Lung (tissue), 13 donors: ENCODE measurements around the gene BRME1. TPM values are rescaled to one million over a fixed set of nuclear protein-coding genes. Genes with fewer than 3 reads are reported as not detected.

Experiments used
- ATAC-seq: fragments of 200-7000 bp; cut with Tn5 transposase; one replicate; pipeline ENCODE4 v1.9.1; 2020; ENCODE audit warnings: moderate number of reproducible peaks; ENCODE audit not compliant: insufficient read depth, low FRiP score
- DNase-seq, 3 donors: peaks; one replicate each; pipeline ENCODE4 v3.0.0-alpha.2; 2013 to 2017
- H3K27ac ChIP-seq, 2 donors: one replicate each; pipeline ENCODE4 v1.5.1; 2013; ENCODE audit warnings: mild to moderate bottlenecking in 2 of 2, moderate library complexity in 2 of 2, control low read depth in 1 of 2, inconsistent platforms in 1 of 2, low read depth in 1 of 2, low read length in 1 of 2
- H3K27me3 ChIP-seq, 3 donors: one replicate each; pipeline ENCODE4 v1.5.1; 2013; ENCODE audit warnings: low read length in 2 of 3; ENCODE audit not compliant: control insufficient read depth in 3 of 3, insufficient read depth in 3 of 3
- H3K36me3 ChIP-seq, 4 donors: one replicate each; pipeline ENCODE4 v1.5.1; 2013; ENCODE audit warnings: low read length in 4 of 4, mild to moderate bottlenecking in 1 of 4, moderate library complexity in 1 of 4; ENCODE audit not compliant: control insufficient read depth in 4 of 4, insufficient read depth in 4 of 4
- H3K4me1 ChIP-seq, 5 donors: one replicate each; pipeline ENCODE4 v1.5.1; 2013; ENCODE audit warnings: low read length in 5 of 5, mild to moderate bottlenecking in 2 of 5, moderate library complexity in 1 of 5; ENCODE audit not compliant: control insufficient read depth in 5 of 5, insufficient read depth in 5 of 5
- H3K4me3 ChIP-seq: one replicate; pipeline ENCODE4 v1.5.1; 2013; ENCODE audit warnings: mild to moderate bottlenecking, control low read depth, moderate library complexity
- H3K9ac ChIP-seq, 2 donors: one replicate each; pipeline ENCODE4 v1.5.1; 2013; ENCODE audit warnings: low read length in 2 of 2, control low read depth in 1 of 2; ENCODE audit not compliant: insufficient read depth in 1 of 2
- H3K9me3 ChIP-seq, 4 donors: one replicate each; pipeline ENCODE4 v1.5.1; 2013; ENCODE audit warnings: low read length in 3 of 4, mild to moderate bottlenecking in 1 of 4, moderate library complexity in 1 of 4; ENCODE audit not compliant: control insufficient read depth in 4 of 4, insufficient read depth in 3 of 4
- WGBS, 2 donors: extraction: QIAGEN DNeasy Blood & Tissue Kit; methylation state at CpG; one replicate each; pipeline ENCODE4 v1.1.7; 2013; 5-methylcytosine and 5-hydroxymethylcytosine counted together
- polyA plus RNA-seq, 2 donors: library from polyadenylated mRNA; stranded (reverse); fragments of 200-250 nt; gene quantifications; one replicate each; pipeline ENCODE4 v1.2.1, GENCODE V29; 2013
- small RNA-seq: library from RNA; depleted of rRNA; stranded (forward); fragments of <200 nt; gene quantifications from one replicate; pipeline ENCODE3, GENCODE V24; 2014; ENCODE audit warnings: low replicate concordance
- total RNA-seq, 2 donors: library from RNA; depleted of rRNA in 1 of 2; stranded (reverse); fragments of >200 nt in 1 of 2; gene quantifications; one replicate each; pipeline ENCODE4 v1.2.1, GENCODE V29; 2014 to 2021
- TF ChIP-seq, protein P1 (sequence below): IDR thresholded peaks from 2 replicates; pipeline ENCODE4 v1.5.1; 2012; ENCODE audit warnings: mild to moderate bottlenecking; ENCODE audit errors: control extremely low read depth, extremely low read depth
- donor health status: control.
- donor health status: control.
- donor health status: Bipolar disorder and iron deficiency.
- donor health status: healthy.
- donor health status: DM: yes; HTN: yes; CAD: no.

BRME1 gene
- total and polyA plus RNA-seq, 4 donors = 1.3 to 3.2 (median 2.9) TPM

DNA sequence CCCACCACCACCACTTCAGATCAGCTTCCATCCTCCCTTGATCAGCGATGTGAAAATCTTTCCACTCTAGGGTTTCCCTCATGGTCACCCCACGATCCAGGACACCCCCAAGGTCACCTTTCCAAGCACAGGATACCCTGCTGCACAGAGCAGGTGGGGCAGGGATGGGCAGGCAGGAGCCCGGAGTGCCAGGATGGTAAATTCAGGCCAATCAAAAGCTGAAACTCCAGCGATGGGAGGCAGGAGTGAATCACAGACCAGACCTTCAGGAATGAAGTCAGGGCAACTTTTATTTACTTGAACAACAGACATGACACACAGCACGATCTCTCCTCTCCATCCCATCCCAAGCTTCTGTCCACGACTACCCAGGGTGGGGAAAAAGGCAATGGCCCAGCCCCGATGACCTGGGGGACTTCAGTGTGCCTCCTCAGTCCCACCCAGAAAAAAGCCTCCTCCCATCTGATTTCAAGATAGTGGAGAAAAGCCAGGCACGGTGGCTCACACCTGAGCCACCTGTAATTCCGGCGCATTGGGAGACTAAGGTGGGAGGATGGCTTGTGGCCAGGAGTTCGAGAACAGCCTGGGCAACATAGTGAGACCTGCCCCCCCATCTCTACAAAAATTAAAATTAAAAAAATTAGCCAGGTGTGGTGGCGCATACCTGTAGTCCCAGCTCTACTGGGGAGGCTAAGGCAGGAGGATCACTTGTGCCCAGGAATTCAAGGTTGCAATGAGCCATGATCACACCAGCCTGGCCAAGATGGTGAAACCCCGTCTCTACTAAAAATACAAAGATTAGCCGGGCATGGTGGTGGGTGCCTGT lies 71.5 kb downstream of the BRME1 start:
- WGBS, 2 donors = 69 to 76% methylated on average over 14 of the region's 14 CpGs
- peaks cover 0 to 3% (median 0%) of the 10 kb centered on the region in 4 donors for H3K9me3 ChIP-seq
- ATAC-seq = no peak
- H3K27ac ChIP-seq = peak overlapping the region; percentile 45 to 71
- peak overlapping the region in 1 of 2 donors; percentile 47 for H3K9ac ChIP-seq
- peaks cover 0 to 38% (median 15%) of the 10 kb centered on the region in 4 donors for H3K36me3 ChIP-seq
- H3K4me1 ChIP-seq = peaks cover 0 to 33% (median 7%) of the 10 kb centered on the region in 5 donors
- H3K27me3 ChIP-seq = no peaks in the 10 kb centered on the region
- DNase-seq = no peak
- H3K4me3 ChIP-seq = no peak overlapping the region
- TF ChIP-seq, protein P1, sequence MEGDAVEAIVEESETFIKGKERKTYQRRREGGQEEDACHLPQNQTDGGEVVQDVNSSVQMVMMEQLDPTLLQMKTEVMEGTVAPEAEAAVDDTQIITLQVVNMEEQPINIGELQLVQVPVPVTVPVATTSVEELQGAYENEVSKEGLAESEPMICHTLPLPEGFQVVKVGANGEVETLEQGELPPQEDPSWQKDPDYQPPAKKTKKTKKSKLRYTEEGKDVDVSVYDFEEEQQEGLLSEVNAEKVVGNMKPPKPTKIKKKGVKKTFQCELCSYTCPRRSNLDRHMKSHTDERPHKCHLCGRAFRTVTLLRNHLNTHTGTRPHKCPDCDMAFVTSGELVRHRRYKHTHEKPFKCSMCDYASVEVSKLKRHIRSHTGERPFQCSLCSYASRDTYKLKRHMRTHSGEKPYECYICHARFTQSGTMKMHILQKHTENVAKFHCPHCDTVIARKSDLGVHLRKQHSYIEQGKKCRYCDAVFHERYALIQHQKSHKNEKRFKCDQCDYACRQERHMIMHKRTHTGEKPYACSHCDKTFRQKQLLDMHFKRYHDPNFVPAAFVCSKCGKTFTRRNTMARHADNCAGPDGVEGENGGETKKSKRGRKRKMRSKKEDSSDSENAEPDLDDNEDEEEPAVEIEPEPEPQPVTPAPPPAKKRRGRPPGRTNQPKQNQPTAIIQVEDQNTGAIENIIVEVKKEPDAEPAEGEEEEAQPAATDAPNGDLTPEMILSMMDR = no peak

GRCh38 chr19:13833330-13834243 lies 72.3 kb downstream of the BRME1 start:
- ATAC-seq = peak; percentile 91
- Histone ChIP-seq H3K9me3 (peaks cover 0 to 3% (median 0%) of the 10 kb centered on the region in 4 donors), H3K9ac (peak overlapping the region in 1 of 2 donors; percentile 49), H3K4me1 (peaks cover 0 to 25% (median 7%) of the 10 kb centered on the region in 5 donors), H3K4me3 (no peak overlapping the region), H3K27ac (peak overlapping the region; percentile 45 to 71), H3K36me3 (peaks cover 0 to 38% (median 15%) of the 10 kb centered on the region in 4 donors), H3K27me3 (no peaks in the 10 kb centered on the region)
- TF ChIP-seq, protein P1 = peak; percentile 2
- WGBS, 2 donors = 4 to 7% methylated on average over 59 of the region's 59 CpGs
- peak; percentile 93 to 95 (median 94) for DNase-seq

Small RNA genes lying within 50 kb of the gene (small RNA-seq; reads per million reads assigned to genes)
- gene MIR181C (462 reads per million, percentile 99 among the genes with 10 or more reads in this experiment), gene MIR181D (62.4 reads per million, percentile 98 among the genes with 10 or more reads in this experiment)

Other genes starting within 250 kb of the BRME1 start
- gene MRI1, start 141.6 kb downstream of the BRME1 start, total RNA-seq = 10 to 100 TPM; 35.4 to 63.2 TPM
- 10 to 100 TPM; 23.5 to 24.4 TPM for gene MRI1, start 141.6 kb downstream of the BRME1 start, polyA plus RNA-seq
- gene C19orf53, start 131.7 kb downstream of the BRME1 start, total RNA-seq = 10 to 100 TPM; 62.6 to 65.8 TPM
- gene C19orf53, start 131.7 kb downstream of the BRME1 start, polyA plus RNA-seq = 100 to 1,000 TPM; 157 to 251 TPM
- 10 to 100 TPM in 1 of 2 donors, 1 to 10 TPM in 1; 7.6 to 10.5 TPM for gene ZSWIM4, start 110.7 kb downstream of the BRME1 start, total RNA-seq
- 10 to 100 TPM in 1 of 2 donors, 1 to 10 TPM in 1; 3.7 to 10.0 TPM for gene ZSWIM4, start 110.7 kb downstream of the BRME1 start, polyA plus RNA-seq
- 1 to 10 TPM in 1 of 2 donors, not detected in 1; 1.5 TPM for gene NANOS3, start 29.0 kb downstream of the BRME1 start, total RNA-seq
- under 1 TPM; 0.81 to 0.82 TPM for gene NANOS3, start 29.0 kb downstream of the BRME1 start, polyA plus RNA-seq
- gene CC2D1A, start 84 bp upstream of the BRME1 start, total RNA-seq = 10 to 100 TPM; 19.9 to 39.5 TPM
- gene CC2D1A, start 84 bp upstream of the BRME1 start, polyA plus RNA-seq = 10 to 100 TPM; 19.3 to 38.9 TPM
- gene PODNL1, start 32.3 kb upstream of the BRME1 start, total RNA-seq = 1 to 10 TPM in 1 of 2 donors, under 1 TPM in 1; 0.88 to 6.4 TPM
- under 1 TPM; 0.55 to 0.95 TPM for gene PODNL1, start 32.3 kb upstream of the BRME1 start, polyA plus RNA-seq
- gene DCAF15, start 46.4 kb upstream of the BRME1 start, total RNA-seq = 10 to 100 TPM; 13.8 to 37.9 TPM
- 10 to 100 TPM; 29.0 to 56.1 TPM for gene DCAF15, start 46.4 kb upstream of the BRME1 start, polyA plus RNA-seq
- 10 to 100 TPM; 10.1 to 18.6 TPM for gene RFX1, start 100.2 kb upstream of the BRME1 start, total RNA-seq
- gene RFX1, start 100.2 kb upstream of the BRME1 start, polyA plus RNA-seq = 1 to 10 TPM; 5.7 to 5.9 TPM
- gene RLN3, start 122.0 kb upstream of the BRME1 start, total RNA-seq = under 1 TPM in 1 of 2 donors, not detected in 1; 0.52 TPM
- under 1 TPM in 1 of 2 donors, not detected in 1; 0.50 TPM for gene RLN3, start 122.0 kb upstream of the BRME1 start, polyA plus RNA-seq
- 10 to 100 TPM in 1 of 2 donors, 1 to 10 TPM in 1; 8.4 to 21.5 TPM for gene IL27RA, start 125.6 kb upstream of the BRME1 start, total RNA-seq
- 10 to 100 TPM in 1 of 2 donors, 1 to 10 TPM in 1; 7.0 to 22.7 TPM for gene IL27RA, start 125.6 kb upstream of the BRME1 start, polyA plus RNA-seq
- 10 to 100 TPM in 1 of 2 donors, under 1 TPM in 1; 0.71 to 14.3 TPM for gene PALM3, start 156.0 kb upstream of the BRME1 start, total RNA-seq
- gene PALM3, start 156.0 kb upstream of the BRME1 start, polyA plus RNA-seq = 10 to 100 TPM in 1 of 2 donors, 1 to 10 TPM in 1; 2.5 to 20.6 TPM
- gene MISP3, start 166.7 kb upstream of the BRME1 start, total RNA-seq = 10 to 100 TPM in 1 of 2 donors, 1 to 10 TPM in 1; 3.5 to 10.7 TPM
- 10 to 100 TPM in 1 of 2 donors, 1 to 10 TPM in 1; 4.1 to 11.2 TPM for gene MISP3, start 166.7 kb upstream of the BRME1 start, polyA plus RNA-seq
- gene C19orf67, start 179.7 kb upstream of the BRME1 start, total RNA-seq = 1 to 10 TPM in 1 of 2 donors, under 1 TPM in 1; 0.37 to 1.0 TPM
- under 1 TPM in 1 of 2 donors, not detected in 1; 0.38 TPM for gene C19orf67, start 179.7 kb upstream of the BRME1 start, polyA plus RNA-seq
- gene SAMD1, start 184.6 kb upstream of the BRME1 start, total RNA-seq = 10 to 100 TPM; 32.9 to 48.8 TPM
- 10 to 100 TPM; 36.8 to 42.1 TPM for gene SAMD1, start 184.6 kb upstream of the BRME1 start, polyA plus RNA-seq
- 100 to 1,000 TPM in 1 of 2 donors, 10 to 100 TPM in 1; 43.7 to 103 TPM for gene PRKACA, start 211.6 kb upstream of the BRME1 start, total RNA-seq
- gene PRKACA, start 211.6 kb upstream of the BRME1 start, polyA plus RNA-seq = 10 to 100 TPM; 54.3 to 81.5 TPM
- 1 to 10 TPM; 2.4 to 3.5 TPM for gene ASF1B, start 230.5 kb upstream of the BRME1 start, total RNA-seq
- gene ASF1B, start 230.5 kb upstream of the BRME1 start, polyA plus RNA-seq = 1 to 10 TPM; 4.1 to 5.9 TPM